Liver (tissue), 9 donors: ENCODE measurements around the gene FGF14. TPM values are rescaled to one million over a fixed set of nuclear protein-coding genes. Genes with fewer than 3 reads are reported as not detected.

ENCODE experiments used
- DNase-seq: peaks from one replicate; pipeline ENCODE4 v3.0.0-alpha.2; 2017; ENCODE audit warnings: low spot score
- H3K27ac ChIP-seq, 2 donors: one replicate each; pipeline ENCODE4 v1.7.0; 2013; ENCODE audit warnings: inconsistent platforms in 2 of 2, low read length in 2 of 2, control low read depth in 1 of 2, low read depth in 1 of 2, mild to moderate bottlenecking in 1 of 2
- H3K27me3 ChIP-seq, 4 donors: one replicate each; pipeline versions ENCODE4 v1.6.1 to v1.7.0; 2013; ENCODE audit warnings: low read length in 3 of 4, inconsistent platforms in 1 of 4, mild to moderate bottlenecking in 1 of 4, moderate library complexity in 1 of 4; ENCODE audit not compliant: control insufficient read depth in 4 of 4, insufficient read depth in 4 of 4
- H3K36me3 ChIP-seq, 4 donors: one replicate each; pipeline versions ENCODE4 v1.6.1 to v1.7.0; 2013; ENCODE audit warnings: low read length in 3 of 4, mild to moderate bottlenecking in 3 of 4, low read depth in 1 of 4, moderate library complexity in 1 of 4; ENCODE audit not compliant: control insufficient read depth in 4 of 4, insufficient read depth in 3 of 4
- H3K4me1 ChIP-seq, 4 donors: one replicate each; pipeline versions ENCODE4 v1.6.1 to v1.7.0; 2013; ENCODE audit warnings: low read length in 3 of 4, mild to moderate bottlenecking in 3 of 4, moderate library complexity in 1 of 4; ENCODE audit not compliant: control insufficient read depth in 4 of 4, insufficient read depth in 4 of 4
- H3K4me3 ChIP-seq, 3 donors: one replicate each; pipeline versions ENCODE4 v1.6.1 to v1.7.0; 2013; ENCODE audit warnings: low read length in 3 of 3, control low read depth in 1 of 3, low read depth in 1 of 3, mild to moderate bottlenecking in 1 of 3
- H3K9ac ChIP-seq, 2 donors: one replicate each; pipeline ENCODE4 v1.7.0; 2013; ENCODE audit warnings: low read length in 2 of 2, mild to moderate bottlenecking in 2 of 2, moderate library complexity in 2 of 2, control low read depth in 1 of 2, low read depth in 1 of 2
- H3K9me3 ChIP-seq, 4 donors: one replicate each; pipeline versions ENCODE4 v1.6.1 to v1.7.0; 2013; ENCODE audit warnings: low read length in 3 of 4; ENCODE audit not compliant: control insufficient read depth in 4 of 4
- CTCF ChIP-seq: fragments of 150-350 bp; IDR thresholded peaks from 2 replicates; pipeline ENCODE4 v1.5.1; 2017; ENCODE audit warnings: improper control_type of control experiment, low read depth, low read length; ENCODE audit not compliant: missing input control
- EGR1 ChIP-seq, 2 donors: IDR thresholded peaks; 2 replicates each; pipeline ENCODE4 v1.6.1; 2016 to 2018; ENCODE audit warnings: antibody characterized with exemption in 2 of 2, low read depth in 2 of 2
- FOXA1 ChIP-seq: IDR thresholded peaks from 2 replicates; pipeline ENCODE4 v1.6.1; 2016; ENCODE audit warnings: antibody characterized with exemption
- FOXA2 ChIP-seq: IDR thresholded peaks from 2 replicates; pipeline ENCODE4 v1.6.1; 2016; ENCODE audit warnings: antibody characterized with exemption
- GABPA ChIP-seq, 2 donors: IDR thresholded peaks in 1 of 2; conservative IDR thresholded peaks in 1 of 2; 2 replicates each; pipeline ENCODE4 v1.6.1; 2016; ENCODE audit warnings: antibody characterized with exemption in 2 of 2, mild to moderate bottlenecking in 1 of 2, moderate library complexity in 1 of 2
- HNF4A ChIP-seq, 2 donors: conservative IDR thresholded peaks; 2 replicates each; pipeline ENCODE4 v1.6.1; 2016; ENCODE audit warnings: antibody characterized with exemption in 2 of 2, mild to moderate bottlenecking in 2 of 2
- HNF4G ChIP-seq: IDR thresholded peaks from 2 replicates; pipeline ENCODE4 v1.6.1; 2016; ENCODE audit warnings: antibody characterized with exemption
- JUND ChIP-seq, 2 donors: IDR thresholded peaks; 2 replicates each; pipeline ENCODE4 v1.6.1; 2016; ENCODE audit warnings: antibody characterized with exemption in 2 of 2
- MAX ChIP-seq: IDR thresholded peaks from 2 replicates; pipeline ENCODE4 v1.6.1; 2016; ENCODE audit warnings: antibody characterized with exemption
- NR2F2 ChIP-seq: IDR thresholded peaks from 2 replicates; pipeline ENCODE4 v1.6.1; 2016; ENCODE audit warnings: antibody characterized with exemption
- RAD21 ChIP-seq, 2 donors: IDR thresholded peaks; 2 replicates each; pipeline ENCODE4 v1.6.1; 2016; ENCODE audit warnings: antibody characterized with exemption in 2 of 2, mild to moderate bottlenecking in 2 of 2
- REST ChIP-seq: IDR thresholded peaks from 2 replicates; pipeline ENCODE4 v1.6.1; 2016; ENCODE audit warnings: antibody characterized with exemption, mild to moderate bottlenecking
- RXRA ChIP-seq, 2 donors: IDR thresholded peaks; 2 replicates each; pipeline ENCODE4 v1.6.1; 2017 to 2018; ENCODE audit warnings: antibody characterized with exemption in 2 of 2, mild to moderate bottlenecking in 1 of 2
- SP1 ChIP-seq: IDR thresholded peaks from 2 replicates; pipeline ENCODE4 v1.6.1; 2018; ENCODE audit warnings: antibody characterized with exemption, mild to moderate bottlenecking
- YY1 ChIP-seq: IDR thresholded peaks from 2 replicates; pipeline ENCODE4 v1.6.1; 2016; ENCODE audit warnings: antibody characterized with exemption, mild to moderate bottlenecking
- ZBTB33 ChIP-seq: IDR thresholded peaks from 2 replicates; pipeline ENCODE4 v1.6.1; 2016; ENCODE audit warnings: antibody characterized with exemption
- WGBS: extraction: QIAGEN DNeasy Blood & Tissue Kit; methylation state at CpG from one replicate; pipeline ENCODE4 v1.1.7; 2013; 5-methylcytosine and 5-hydroxymethylcytosine counted together
- polyA plus RNA-seq, 2 donors: library from polyadenylated mRNA; stranded (reverse) in 1 of 2; unstranded in 1 of 2; fragments of 200-250 nt in 1 of 2; fragments of >200 nt in 1 of 2; fragmentation: Nextera tagmentation in 1 of 2; extraction: Ambion mirVana in 1 of 2; gene quantifications; one replicate each; pipeline versions ENCODE4 v1.2.1 to v1.2.3, GENCODE V29; 2013 to 2015
- total RNA-seq, 2 donors: library from RNA; depleted of rRNA; stranded (reverse); fragments of >200 nt; gene quantifications; one replicate each; pipeline ENCODE4 v1.2.3, GENCODE V29; 2014
- donor health status: healthy.
- donor health status: healthy.
- donor health status: healthy.
- donor health status: healthy.
- donor health status: healthy.

Gene FGF14
- total and polyA plus RNA-seq, 4 donors: 0.05 to 3.3 (median 1.0) TPM

- no peaks in the 10 kb centered on the region for H3K36me3 ChIP-seq
- H3K4me1 ChIP-seq: peaks cover 2 to 30% (median 7%) of the 10 kb centered on the region in 4 donors
- H3K4me3 ChIP-seq: no peak overlapping the region
- 93% methylated on average over 2 of the region's 2 CpGs for WGBS
- H3K27me3 ChIP-seq: no peaks in the 10 kb centered on the region
- H3K9me3 ChIP-seq: no peaks in the 10 kb centered on the region
- no peak for DNase-seq
- peak overlapping the region; percentile 39 to 65 for H3K27ac ChIP-seq
- H3K9ac ChIP-seq: no peak overlapping the region
- TF ChIP-seq REST: no peak
- TF ChIP-seq RXRA (IDR thresholded peaks at IDR 0.05): no peak
- TF ChIP-seq FOXA2: no peak
- no peak for TF ChIP-seq CTCF
- TF ChIP-seq RAD21 (IDR thresholded peaks at IDR 0.05): no peak
- no peak for TF ChIP-seq JUND (IDR thresholded peaks at IDR 0.05)
- TF ChIP-seq FOXA1: no peak
- TF ChIP-seq ZBTB33: no peak
Measured at GRCh38 chr13:101746513-101746912, 655.3 kb downstream of the FGF14 start.

- 34% methylated on average over 9 of the region's 9 CpGs for WGBS
- Histone ChIP-seq H3K4me1 (peaks cover 2 to 26% (median 10%) of the 10 kb centered on the region in 4 donors), H3K9me3 (no peaks in the 10 kb centered on the region), H3K4me3 (no peak overlapping the region), H3K9ac (peak overlapping the region; percentile 38 to 74), H3K27me3 (no peaks in the 10 kb centered on the region), H3K36me3 (no peaks in the 10 kb centered on the region), H3K27ac (peak overlapping the region; percentile 89 to 94)
- DNase-seq: no peak
- TF ChIP-seq CTCF (no peak), HNF4A (conservative IDR thresholded peaks at IDR 0.05) (peak; percentile 78 to 84), MAX (peak; percentile 89), SP1 (peak; percentile 90), ZBTB33 (peak; percentile 94), EGR1 (IDR thresholded peaks at IDR 0.05; ENCODE audit: low read depth in 2 of 2) (peak in 1 of 2 donors; percentile 81), NR2F2 (peak; percentile 29), HNF4G (peak; percentile 39), YY1 (peak; percentile 89), RXRA (IDR thresholded peaks at IDR 0.05) (peak; percentile 80 to 93), RAD21 (IDR thresholded peaks at IDR 0.05) (peak; percentile 65 to 67), GABPA (IDR thresholded peaks at IDR 0.05 in 1 of 2, conservative IDR thresholded peaks at IDR 0.05 in 1 of 2) (no peak)
Measured at GRCh38 chr13:101739382-101740178, 662.3 kb downstream of the FGF14 start.
